Uterus (tissue), 2 donors: Measurements from ENCODE around the gene EDEM3.

Experiments
- POLR2A ChIP-seq, 2 donors: fragments of 450-650 bp; IDR thresholded peaks; one replicate each; pipeline ENCODE4 v1.6.1; 2016; ENCODE audit warnings: antibody characterized with exemption in 2 of 2, mild to moderate bottlenecking in 1 of 2, moderate library complexity in 1 of 2
- TF ChIP-seq, protein P1 (sequence below), 4 experiments: fragments of 200-600 bp in 2 of 4; fragments of 450-650 bp in 2 of 4; sonication (generic) in 2 of 4; IDR thresholded peaks; one replicate each; pipeline ENCODE4 v1.5.1; 2016 to 2019; ENCODE audit warnings: antibody characterized with exemption in 4 of 4, mild to moderate bottlenecking in 2 of 4, moderate library complexity in 1 of 4

DNA sequence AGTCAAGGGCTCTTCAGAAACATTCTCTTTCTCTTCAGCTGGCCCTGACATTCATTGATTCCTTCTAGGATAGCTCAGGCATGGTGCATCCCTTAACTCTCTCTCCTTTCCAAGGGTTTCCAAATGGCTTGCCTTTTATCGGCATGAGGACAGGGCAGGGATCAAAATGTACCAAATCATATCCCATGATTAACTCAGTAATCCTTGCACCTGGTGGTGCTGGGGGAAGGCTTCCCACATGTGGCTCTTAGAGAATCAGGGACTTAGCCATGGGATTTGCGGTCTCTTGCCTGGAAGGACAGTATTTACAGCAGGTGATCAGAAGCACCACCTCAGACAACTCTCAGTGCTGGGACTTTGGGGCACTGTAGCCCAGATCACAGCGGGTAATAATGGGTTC, 46.2 kb upstream of the EDEM3 start:
- TF ChIP-seq, protein P1, sequence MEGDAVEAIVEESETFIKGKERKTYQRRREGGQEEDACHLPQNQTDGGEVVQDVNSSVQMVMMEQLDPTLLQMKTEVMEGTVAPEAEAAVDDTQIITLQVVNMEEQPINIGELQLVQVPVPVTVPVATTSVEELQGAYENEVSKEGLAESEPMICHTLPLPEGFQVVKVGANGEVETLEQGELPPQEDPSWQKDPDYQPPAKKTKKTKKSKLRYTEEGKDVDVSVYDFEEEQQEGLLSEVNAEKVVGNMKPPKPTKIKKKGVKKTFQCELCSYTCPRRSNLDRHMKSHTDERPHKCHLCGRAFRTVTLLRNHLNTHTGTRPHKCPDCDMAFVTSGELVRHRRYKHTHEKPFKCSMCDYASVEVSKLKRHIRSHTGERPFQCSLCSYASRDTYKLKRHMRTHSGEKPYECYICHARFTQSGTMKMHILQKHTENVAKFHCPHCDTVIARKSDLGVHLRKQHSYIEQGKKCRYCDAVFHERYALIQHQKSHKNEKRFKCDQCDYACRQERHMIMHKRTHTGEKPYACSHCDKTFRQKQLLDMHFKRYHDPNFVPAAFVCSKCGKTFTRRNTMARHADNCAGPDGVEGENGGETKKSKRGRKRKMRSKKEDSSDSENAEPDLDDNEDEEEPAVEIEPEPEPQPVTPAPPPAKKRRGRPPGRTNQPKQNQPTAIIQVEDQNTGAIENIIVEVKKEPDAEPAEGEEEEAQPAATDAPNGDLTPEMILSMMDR (IDR thresholded peaks at IDR 0.05): no peak
- no peak for TF ChIP-seq POLR2A (IDR thresholded peaks at IDR 0.05)
